Breast epithelium (tissue), 4 donors: ENCODE measurements around the gene KIF4B. TPM values are rescaled to one million over a fixed set of nuclear protein-coding genes. Genes with fewer than 3 reads are reported as not detected.

Experiments used
- DNase-seq, 2 donors: peaks; one replicate each; pipeline ENCODE4 v3.0.0-alpha.2; 2019; ENCODE audit warnings: low spot score in 2 of 2
- H3K27ac ChIP-seq, 2 donors: fragments of 200-600 bp; sonication (generic) in 1 of 2; one replicate each; pipeline ENCODE4 v1.5.1; 2016 to 2019; ENCODE audit warnings: mild to moderate bottlenecking in 1 of 2
- H3K27me3 ChIP-seq, 2 donors: fragments of 200-600 bp; sonication (generic) in 1 of 2; one replicate each; pipeline versions ENCODE4 v1.5.1 to v1.6.0; 2017 to 2019; ENCODE audit warnings: control low read depth in 1 of 2, mild to moderate bottlenecking in 1 of 2
- H3K36me3 ChIP-seq: fragments of 200-600 bp; one replicate; pipeline ENCODE4 v1.5.1; 2019
- H3K4me1 ChIP-seq, 2 donors: fragments of 200-600 bp; sonication (generic); one replicate each; pipeline ENCODE4 v1.5.1; 2016 to 2019; ENCODE audit warnings: control low read depth in 1 of 2
- H3K4me3 ChIP-seq, 3 donors: fragments of 200-600 bp; sonication (generic); 1 replicate in 2 of 3; 2 replicates in 1 of 3; pipeline ENCODE4 v1.5.1; 2016 to 2019; ENCODE audit warnings: mild to moderate bottlenecking in 3 of 3, moderate library complexity in 2 of 3
- H3K9me3 ChIP-seq, 2 donors: fragments of 200-600 bp; sonication (generic) in 1 of 2; one replicate each; pipeline ENCODE4 v1.5.1; 2016 to 2019; ENCODE audit warnings: control low read depth in 1 of 2
- CTCF ChIP-seq, 3 donors: fragments of 450-650 bp; IDR thresholded peaks; one replicate each; pipeline ENCODE4 v1.5.1; 2016 to 2017; ENCODE audit warnings: antibody characterized with exemption in 3 of 3, mild to moderate bottlenecking in 3 of 3, moderate library complexity in 3 of 3
- POLR2A ChIP-seq: fragments of 450-650 bp; IDR thresholded peaks from one replicate; pipeline ENCODE4 v1.6.1; 2016; ENCODE audit warnings: antibody characterized with exemption, mild to moderate bottlenecking, moderate library complexity
- POLR2AphosphoS5 ChIP-seq, 3 donors: sonication (generic); formaldehyde crosslinking; IDR thresholded peaks; one replicate each; pipeline ENCODE4 v1.6.1; 2017; ENCODE audit warnings: antibody characterized with exemption in 3 of 3
- intact Hi-C: fragments of 100-400 bp; cut with DNase I; formaldehyde crosslinking; loops from one replicate; pipeline ENCODE4 v1.15.1; 2023; ENCODE audit warnings: low total_unique reads
- total RNA-seq, 3 donors: library from RNA; depleted of rRNA; stranded (reverse); fragments of >200 nt; gene quantifications; one replicate each; pipeline ENCODE4 v1.1.0, GENCODE V29; 2016

The KIF4B gene
- total RNA-seq, 3 donors from 2014 or later, result not detected

- no peak for DNase-seq
- H3K27me3 ChIP-seq, result no peaks in the 10 kb centered on the region
- no peaks in the 10 kb centered on the region for H3K9me3 ChIP-seq
- TF ChIP-seq POLR2A (no peak), CTCF (IDR thresholded peaks at IDR 0.05) (no peak), POLR2AphosphoS5 (IDR thresholded peaks at IDR 0.05) (no peak)
- intact Hi-C loops, result no loop called here
- no peaks in the 10 kb centered on the region for H3K4me1 ChIP-seq
- no peak overlapping the region for H3K27ac ChIP-seq
- H3K36me3 ChIP-seq, result no peaks in the 10 kb centered on the region
- H3K4me3 ChIP-seq, result no peak overlapping the region
Measured at GRCh38 chr5:155064580-155064979, 51.0 kb downstream of the KIF4B start.

- no peaks in the 10 kb centered on the region for H3K4me1 ChIP-seq
- no peaks in the 10 kb centered on the region for H3K36me3 ChIP-seq
- intact Hi-C loops, result no loop called here
- no peak overlapping the region for H3K4me3 ChIP-seq
- DNase-seq, result no peak
- H3K27me3 ChIP-seq, result no peaks in the 10 kb centered on the region
- H3K9me3 ChIP-seq, result no peaks in the 10 kb centered on the region
- H3K27ac ChIP-seq, result no peak overlapping the region
- TF ChIP-seq POLR2A (no peak), POLR2AphosphoS5 (IDR thresholded peaks at IDR 0.05) (no peak), CTCF (IDR thresholded peaks at IDR 0.05) (no peak)
Measured at GRCh38 chr5:155066886-155067595, 53.5 kb downstream of the KIF4B start.

Other genes starting within 250 kb of the KIF4B start
- gene FAXDC2, start 163.2 kb upstream of the KIF4B start, total RNA-seq, result 100 to 1,000 TPM in 1 of 3 donors, 10 to 100 TPM in 2; 43.9 to 117 (median 52.5) TPM
- gene CNOT8, start 155.1 kb upstream of the KIF4B start, total RNA-seq, result 100 to 1,000 TPM in 1 of 3 donors, 10 to 100 TPM in 2; 78.7 to 180 (median 84.7) TPM
- gene GEMIN5, start 75.5 kb upstream of the KIF4B start, total RNA-seq, result 10 to 100 TPM; 14.4 to 23.2 (median 19.3) TPM
- 10 to 100 TPM; 12.1 to 23.4 (median 21.4) TPM for gene MRPL22, start 72.7 kb upstream of the KIF4B start, total RNA-seq